K562 (cell line): ENCODE data around the gene DPYSL3. TPM values are rescaled to one million over a fixed set of nuclear protein-coding genes. Genes with fewer than 3 reads are reported as not detected.

Source experiments
- ATAC-seq: fragments of 200-7000 bp; cut with Tn5 transposase; 3 replicates; pipeline ENCODE4 v1.9.1; 2020; ENCODE audit warnings: moderate library complexity
- BruUV-seq: library from RNA; stranded (reverse); fragments of 400-500 nt; replicated peaks from 2 replicates; lab custom pipeline; 2021; lab: Mats Ljungman, UMichigan
- CTCF ChIA-PET: fragments of 300-600 bp; formaldehyde crosslinking; extraction: SDS; loops from one replicate; lab custom pipeline; 2021; ENCODE audit warnings: low intra/inter-chr PET ratio; lab: Yijun Ruan, JAX
- POLR2A ChIA-PET: fragments of 300-600, 350-650 bp; sonication (Branson Sonifier 250); formaldehyde crosslinking; extraction: SDS; loops from one replicate; lab custom pipeline; 2021; ENCODE audit warnings: antibody characterized with exemption, inconsistent platforms; lab: Yijun Ruan, JAX
- DNase-seq, 4 experiments: peaks; one replicate each; pipeline versions ENCODE4 v3.0.0 to v3.0.0-alpha.2; 2011 to 2018; ENCODE audit warnings: low spot score in 3 of 4, mixed read lengths in 3 of 4; ENCODE audit errors: extremely low read depth in 1 of 4
- FAIRE-seq: peaks from 2 replicates; lab custom pipeline; 2011; peaks lifted over from hg19 to GRCh38; lab: Jason Lieb, UNC
- H2AFZ ChIP-seq: 2 replicates; pipeline ENCODE4 v1.6.0; 2011; ENCODE audit warnings: low read depth, low read length, control low read depth, inconsistent platforms
- H3K27ac ChIP-seq: fragments of 200-600 bp; 3 replicates; pipeline ENCODE4 v1.8.0; 2011; ENCODE audit warnings: low read depth, mild to moderate bottlenecking, control low read depth, inconsistent platforms, low read length, moderate library complexity, mixed read lengths; ENCODE audit errors: extremely low read depth
- H3K27me3 ChIP-seq, 2 experiments: fragments of 300-600 bp in 1 of 2; 2 replicates in 1 of 2; 3 replicates in 1 of 2; pipeline versions ENCODE4 v1.6.0 to v1.8.0; 2011; ENCODE audit warnings: inconsistent platforms in 2 of 2, low read length in 2 of 2, mild to moderate bottlenecking in 1 of 2, mixed read lengths in 1 of 2, moderate library complexity in 1 of 2; ENCODE audit not compliant: control insufficient read depth in 2 of 2, insufficient read depth in 2 of 2
- H3K36me3 ChIP-seq: fragments of 300-600 bp; 3 replicates; pipeline ENCODE4 v1.8.0; 2011; ENCODE audit warnings: mild to moderate bottlenecking, low read length, inconsistent platforms; ENCODE audit not compliant: control insufficient read depth, insufficient read depth
- H3K4me1 ChIP-seq, 2 experiments: fragments of 200-600 bp in 1 of 2; replicated peaks in 1 of 2; 2 replicates in 1 of 2; 3 replicates in 1 of 2; pipeline versions ENCODE4 v1.5.1 to v1.8.0; 2011; ENCODE audit warnings: inconsistent platforms in 2 of 2, low read length in 2 of 2, mild to moderate bottlenecking in 1 of 2, mixed read lengths in 1 of 2, moderate library complexity in 1 of 2; ENCODE audit not compliant: control insufficient read depth in 2 of 2, insufficient read depth in 2 of 2
- H3K4me2 ChIP-seq: 2 replicates; pipeline ENCODE4 v1.6.1; 2011; ENCODE audit warnings: low read length, control low read depth, inconsistent platforms, mixed read lengths; ENCODE audit not compliant: insufficient read depth
- H3K4me3 ChIP-seq: fragments of 200-600 bp; sonication (generic), shearing (Covaris generic); 2 replicates; pipeline ENCODE4 v1.5.1; 2016; ENCODE audit warnings: control low read depth, inconsistent platforms
- H3K79me2 ChIP-seq: fragments of 200-600 bp; 3 replicates; pipeline ENCODE4 v1.8.0; 2011; ENCODE audit warnings: low read length, inconsistent platforms; ENCODE audit not compliant: control insufficient read depth, insufficient read depth
- H3K9ac ChIP-seq, 2 experiments: 2 replicates each; pipeline versions ENCODE4 v1.6.0 to v1.6.1; 2011; ENCODE audit warnings: low read depth in 2 of 2, low read length in 2 of 2, control low read depth in 1 of 2, inconsistent platforms in 1 of 2, mild to moderate bottlenecking in 1 of 2, mixed read lengths in 1 of 2; ENCODE audit not compliant: insufficient read depth in 1 of 2
- H3K9me1 ChIP-seq: one replicate; pipeline ENCODE4 v1.6.0; 2011; ENCODE audit warnings: inconsistent platforms, mild to moderate bottlenecking, low read length, moderate library complexity; ENCODE audit not compliant: control insufficient read depth, insufficient read depth
- H3K9me3 ChIP-seq: replicated peaks from 2 replicates; pipeline ENCODE4 v1.5.1; 2011; ENCODE audit warnings: low read depth, low read length, inconsistent platforms; ENCODE audit not compliant: control insufficient read depth, insufficient read depth
- H4K20me1 ChIP-seq: replicated peaks from 2 replicates; pipeline ENCODE4 v1.6.1; 2011; ENCODE audit warnings: low read length, inconsistent platforms, mixed read lengths; ENCODE audit not compliant: control insufficient read depth, insufficient read depth
- ARNT ChIP-seq, 2 experiments: fragments of 450-650 bp; IDR thresholded peaks; 2 replicates each; pipeline ENCODE4 v1.6.1; 2016; ENCODE audit warnings: mild to moderate bottlenecking in 1 of 2
- CAMTA2 ChIP-seq: fragments of 250-450 bp; sonication (Bioruptor Pico); conservative IDR thresholded peaks from 2 replicates; pipeline ENCODE4 v1.5.1; 2022
- CUX1 ChIP-seq: fragments of 200-800 bp; sonication (Bioruptor generic); IDR thresholded peaks from 2 replicates; pipeline ENCODE4 v1.6.1; 2016; ENCODE audit warnings: missing genetic modification characterization, missing compliant biosample characterization
- FOS ChIP-seq: IDR thresholded peaks from 3 replicates; pipeline ENCODE4 v1.6.1; 2011; ENCODE audit not compliant: insufficient read length; ENCODE audit errors: extremely low read depth
- GATA2 ChIP-seq: sonication (generic); formaldehyde crosslinking; IDR thresholded peaks from 2 replicates; pipeline ENCODE4 v1.4.0; 2020; ENCODE audit warnings: mild to moderate bottlenecking, missing genetic modification reagents
- GTF2A2 ChIP-seq: IDR thresholded peaks from 2 replicates; pipeline ENCODE4 v1.6.1; 2016; ENCODE audit warnings: mild to moderate bottlenecking, missing genetic modification characterization, missing compliant biosample characterization
- MXD1 ChIP-seq: fragments of 250-450 bp; sonication (Bioruptor Pico); IDR thresholded peaks from 2 replicates; pipeline ENCODE4 v1.8.0; 2021; ENCODE audit warnings: borderline replicate concordance, mild to moderate bottlenecking, moderate library complexity; ENCODE audit not compliant: poor library complexity, severe bottlenecking
- RAD51 ChIP-seq: fragments of 450-650 bp; IDR thresholded peaks from 2 replicates; pipeline ENCODE4 v1.7.1; 2016; ENCODE audit warnings: low read depth, mild to moderate bottlenecking, borderline replicate concordance
- SPI1 ChIP-seq: IDR thresholded peaks from 2 replicates; pipeline ENCODE4 v1.6.1; 2011; ENCODE audit warnings: low read depth, low read length, control low read depth, borderline replicate concordance
- SREBF1 ChIP-seq: fragments of 150-350 bp; IDR thresholded peaks from 2 replicates; pipeline ENCODE4 v1.6.1; 2014; ENCODE audit warnings: antibody characterized with exemption, low read depth, low read length, borderline replicate concordance
- SRF ChIP-seq, 2 experiments: fragments of 250-450, 450-650 bp in 1 of 2; sonication (Bioruptor Pico) in 1 of 2; sonication (generic) in 1 of 2; formaldehyde crosslinking; IDR thresholded peaks; 2 replicates each; pipeline versions ENCODE4 v1.5.0 to v1.5.1; 2020 to 2022; ENCODE audit warnings: mild to moderate bottlenecking in 1 of 2, missing genetic modification reagents in 1 of 2
- TAF7 ChIP-seq: fragments of 450-650 bp; IDR thresholded peaks from 2 replicates; pipeline ENCODE4 v1.6.1; 2016; ENCODE audit warnings: missing genetic modification characterization, missing compliant biosample characterization
- ZBTB2 ChIP-seq: fragments of 450-650 bp; IDR thresholded peaks from 2 replicates; pipeline ENCODE4 v1.6.1; 2016; ENCODE audit warnings: antibody characterized with exemption
- ZFP36 ChIP-seq: fragments of 150-350 bp; IDR thresholded peaks from 2 replicates; pipeline ENCODE4 v1.6.1; 2018; ENCODE audit warnings: low read length, low read depth; ENCODE audit not compliant: partially characterized antibody
- ZNF140 ChIP-seq: fragments of 250-450 bp; sonication (Bioruptor Pico); IDR thresholded peaks from 2 replicates; pipeline ENCODE4 v1.8.0; 2021; ENCODE audit warnings: moderate library complexity, mild to moderate bottlenecking, inconsistent platforms
- ZNF174 ChIP-seq: fragments of 250-450 bp; sonication (Bioruptor Pico); IDR thresholded peaks from 2 replicates; pipeline ENCODE4 v1.4.0; 2020; ENCODE audit warnings: mild to moderate bottlenecking
- ZNF436 ChIP-seq: fragments of 250-450, 450-650 bp; sonication (Bioruptor Pico); formaldehyde crosslinking; IDR thresholded peaks from 2 replicates; pipeline ENCODE4 v1.7.0; 2020; ENCODE audit warnings: mild to moderate bottlenecking
- WGBS: fragments of 100-300 bp; shearing (Covaris generic); methylation state at CpG from one replicate; pipeline ENCODE4 v1.1.6; 2016; ENCODE audit warnings: low coverage, mixed read lengths; ENCODE audit not compliant: insufficient coverage; ENCODE audit errors: missing lambda C conversion rate; 5-methylcytosine and 5-hydroxymethylcytosine counted together
- in situ Hi-C: fragments of 300-500 bp; cut with MboI; formaldehyde crosslinking; loops from 4 replicates; pipeline ENCODE4 v1.15.0; 2018; ENCODE audit warnings: inconsistent platforms, mixed read lengths
- intact Hi-C: fragments of 100-400 bp; cut with micrococcal nuclease; formaldehyde crosslinking; loops from 2 replicates; pipeline ENCODE4 v1.14.2; 2022
- polyA plus RNA-seq, 8 experiments: library from polyadenylated mRNA; depleted of rRNA in 4 of 8; stranded (reverse) in 5 of 8; unstranded in 3 of 8; fragments of >200 nt; fragmentation: Nextera tagmentation in 2 of 8; fragmentation: Illumina TruSeq in 1 of 8; extraction: Ambion mirVana in 2 of 8; extraction: Trizol in 1 of 8; gene quantifications; 2 replicates each; pipeline versions ENCODE4 v1.2.1 to v1.2.3, GENCODE V29; 2011 to 2014; ENCODE audit warnings: inconsistent platforms in 1 of 8, missing spikeins in 1 of 8
- total RNA-seq, 7 experiments: library from RNA; depleted of rRNA in 6 of 7; stranded (reverse); fragments of >200 nt in 6 of 7; fragmentation: Illumina TruSeq in 2 of 7; extraction: Trizol in 2 of 7; gene quantifications; 2 replicates each; pipeline versions ENCODE4 v1.2.1 to v1.2.3, GENCODE V29; 2011 to 2021; ENCODE audit warnings: low replicate concordance in 1 of 7

Gene DPYSL3
- total and polyA plus RNA-seq, 9 of the 15 experiments (the other 6 are each of a cell fraction or from before 2014, with no cell fraction given) = 0.07 to 0.55 TPM; not detected in 7

- Histone ChIP-seq H3K4me2 (no peak overlapping the region), H3K27ac (no peak overlapping the region), H3K4me1 (no peaks in the 10 kb centered on the region), H3K36me3 (no peaks in the 10 kb centered on the region), H2AFZ (no peak overlapping the region), H3K4me3 (no peak overlapping the region), H4K20me1 (no peaks in the 10 kb centered on the region), H3K9me3 (no peaks in the 10 kb centered on the region), H3K79me2 (no peaks in the 10 kb centered on the region), H3K9me1 (no peaks in the 10 kb centered on the region), H3K27me3 (no peaks in the 10 kb centered on the region), H3K9ac (no peak overlapping the region)
- in situ Hi-C loops = no loop called here
- CTCF ChIA-PET = no interaction called here
- ATAC-seq (no peak), DNase-seq (no peak), FAIRE-seq (no peak)
- POLR2A ChIA-PET = interaction anchor here (0.7 kb wide), 1 partner anchor 1079 kb away, joined by 4 read pairs; no protein-coding TSS in a partner anchor
- BruUV-seq = no TSS peak
- intact Hi-C loops = no loop called here
- WGBS = 3% methylated on average over 23 of the region's 50 CpGs
- TF ChIP-seq MXD1 (CRISPR knock-in tag) (no peak), SRF (CRISPR knock-in tag; IDR thresholded peaks at IDR 0.05) (no peak), ZNF174 (CRISPR knock-in tag) (no peak), ZFP36 (no peak), GTF2A2 (tag) (no peak), ZNF140 (no peak), CUX1 (no peak), TAF7 (tag) (no peak), SREBF1 (no peak), ZBTB2 (no peak), CAMTA2 (CRISPR knock-in tag) (no peak), ZNF436 (CRISPR knock-in tag) (no peak), ARNT (IDR thresholded peaks at IDR 0.05) (no peak), RAD51 (no peak), SPI1 (no peak), GATA2 (CRISPR knock-in tag) (no peak), FOS (no peak)
These were observed 693 bp downstream of the DPYSL3 start for GRCh38 chr5:147509041-147509709.
